Right lobe of liver (tissue), 6 donors: ENCODE measurements around the gene TNIK. TPM values are rescaled to one million over a fixed set of nuclear protein-coding genes. Genes with fewer than 3 reads are reported as not detected.

Experiments used
- ATAC-seq, 4 donors: fragments of 200-7000 bp; cut with Tn5 transposase; one replicate each; pipeline ENCODE4 v1.9.1; 2020; ENCODE audit warnings: mild to moderate bottlenecking in 4 of 4, moderate library complexity in 4 of 4
- DNase-seq, 3 donors: peaks; one replicate each; pipeline ENCODE4 v3.0.0-alpha.2; 2020
- H3K27ac ChIP-seq, 3 donors: fragments of 200-600 bp; one replicate each; pipeline ENCODE4 v1.8.0; 2022
- H3K27me3 ChIP-seq, 2 donors: fragments of 200-600 bp; one replicate each; pipeline ENCODE4 v1.8.0; 2022
- H3K36me3 ChIP-seq, 4 donors: fragments of 200-600 bp; sonication (generic) in 1 of 4; one replicate each; pipeline versions ENCODE4 v1.5.1 to v1.8.0; 2017 to 2022; ENCODE audit warnings: control low read depth in 1 of 4
- H3K4me1 ChIP-seq, 4 donors: fragments of 200-600 bp; sonication (generic) in 1 of 4; one replicate each; pipeline versions ENCODE4 v1.5.1 to v1.8.0; 2017 to 2022; ENCODE audit warnings: control low read depth in 1 of 4
- H3K4me3 ChIP-seq, 3 donors: fragments of 200-600 bp; one replicate each; pipeline ENCODE4 v1.8.0; 2022
- H3K9me3 ChIP-seq, 4 donors: fragments of 200-600 bp; sonication (generic) in 1 of 4; one replicate each; pipeline versions ENCODE4 v1.5.1 to v1.8.0; 2017 to 2022; ENCODE audit warnings: control low read depth in 1 of 4
- CTCF ChIP-seq, 4 donors: fragments of 200-600 bp in 3 of 4; fragments of 450-650 bp in 1 of 4; IDR thresholded peaks; one replicate each; pipeline versions ENCODE4 v1.5.1 to v1.8.0; 2016 to 2022; ENCODE audit warnings: antibody characterized with exemption in 4 of 4, mild to moderate bottlenecking in 2 of 4
- POLR2A ChIP-seq: fragments of 450-650 bp; IDR thresholded peaks from one replicate; pipeline ENCODE4 v1.6.1; 2017; ENCODE audit warnings: antibody characterized with exemption, mild to moderate bottlenecking
- WGBS: methylation state at CpG from one replicate; pipeline ENCODE4 v1.1.6; 2018; ENCODE audit warnings: low coverage, low lambda C conversion rate; ENCODE audit not compliant: insufficient coverage; ENCODE audit errors: missing lambda C conversion rate; 5-methylcytosine and 5-hydroxymethylcytosine counted together
- intact Hi-C, 2 donors: fragments of 100-400 bp; cut with DNase I; formaldehyde crosslinking; loops; one replicate each; pipeline versions ENCODE4 v1.11.2 to v1.14.1; 2022
- total RNA-seq, 6 experiments: library from RNA; depleted of rRNA in 2 of 6; stranded (reverse); fragments of >200 nt in 2 of 6; fragmentation: NEBNext Ultra II Directional in 3 of 6; extraction: Animal tissue kit (Norgen Biotek cat#: 25700) in 3 of 6; gene quantifications; one replicate each; pipeline versions ENCODE4 v1.1.0 to v1.2.4, GENCODE V29; 2016 to 2023
- donor health status: DM: no; HTN: yes; CAD: no.
- donor health status: DM: no; HTN: no; CAD: no.
- donor health status: DM: no; HTN: no; CAD: no.
- donor health status: DM: no; HTN: yes; CAD: no.
- donor health status: DM: no; HTN: yes; CAD: no.

Gene TNIK
- total RNA-seq, 6 experiments from 2014 or later, result 5.2 to 8.0 (median 6.8) TPM

- H3K27me3 ChIP-seq, result no peaks in the 10 kb centered on the region
- intact Hi-C loops, result no loop called here
- peaks cover 0 to 33% (median under 1%) of the 10 kb centered on the region in 4 donors for H3K4me1 ChIP-seq
- no peak for DNase-seq
- no peak for TF ChIP-seq POLR2A
- no peak for TF ChIP-seq CTCF (IDR thresholded peaks at IDR 0.05)
- peak overlapping the region; percentile 34 to 72 (median 68) for H3K27ac ChIP-seq
- peaks cover 0 to 2% (median 0%) of the 10 kb centered on the region in 4 donors for H3K36me3 ChIP-seq
- ATAC-seq, result no peak
- H3K9me3 ChIP-seq, result no peaks in the 10 kb centered on the region
- peak overlapping the region; percentile 30 to 67 (median 55) for H3K4me3 ChIP-seq
Measured at GRCh38 chr3:171023566-171023965, 436.6 kb downstream of the TNIK start.

GRCh38 chr3:171021377-171021776, 438.8 kb downstream of the TNIK start:
- WGBS, result 52% methylated on average over 4 of the region's 4 CpGs

GRCh38 chr3:171018156-171018935, 441.9 kb downstream of the TNIK start:
- no peak overlapping the region for H3K4me3 ChIP-seq
- 16% methylated on average over 6 of the region's 6 CpGs for WGBS
- TF ChIP-seq POLR2A (no peak), CTCF (IDR thresholded peaks at IDR 0.05) (peak in 3 of 4 donors; percentile 5 to 15 (median 14))
- intact Hi-C loops, result no loop called here
- peak in 3 of 4 donors; percentile 6 to 49 (median 29) for ATAC-seq
- no peaks in the 10 kb centered on the region for H3K27me3 ChIP-seq
- no peaks in the 10 kb centered on the region for H3K9me3 ChIP-seq
- peak in 1 of 3 donors; percentile 20 for DNase-seq
- H3K36me3 ChIP-seq, result peaks cover 0 to 27% (median 7%) of the 10 kb centered on the region in 4 donors
- peaks cover 0 to 76% (median 19%) of the 10 kb centered on the region in 4 donors for H3K4me1 ChIP-seq
- peak overlapping the region in 2 of 3 donors; percentile 20 to 21 for H3K27ac ChIP-seq

More at GRCh38 chr3:171021377-171021776, 438.8 kb downstream of the TNIK start:
- no peaks in the 10 kb centered on the region for H3K9me3 ChIP-seq
- DNase-seq, result no peak
- H3K36me3 ChIP-seq, result peaks cover 0 to 14% (median 5%) of the 10 kb centered on the region in 4 donors
- H3K27ac ChIP-seq, result no peak overlapping the region
- peak overlapping the region in 2 of 3 donors; percentile 15 to 55 for H3K4me3 ChIP-seq
- no peaks in the 10 kb centered on the region for H3K27me3 ChIP-seq
- TF ChIP-seq POLR2A, result no peak
- no peak for TF ChIP-seq CTCF (IDR thresholded peaks at IDR 0.05)
- peaks cover 0 to 47% (median 10%) of the 10 kb centered on the region in 4 donors for H3K4me1 ChIP-seq
- no peak for ATAC-seq
- intact Hi-C loops, result no loop called here

GRCh38 chr3:171013822-171014748, 446.1 kb downstream of the TNIK start:
- peak overlapping the region in 2 of 3 donors; percentile 64 to 75 for H3K27ac ChIP-seq
- 23% methylated on average over 5 of the region's 5 CpGs for WGBS
- intact Hi-C loops, result no loop called here
- no peaks in the 10 kb centered on the region for H3K9me3 ChIP-seq
- H3K27me3 ChIP-seq, result no peaks in the 10 kb centered on the region
- DNase-seq (peak in 1 of 3 donors; percentile 73), ATAC-seq (peak; percentile 67 to 85 (median 72))
- TF ChIP-seq POLR2A, result no peak
- no peak for TF ChIP-seq CTCF (IDR thresholded peaks at IDR 0.05)
- peak overlapping the region in 1 of 3 donors; percentile 13 for H3K4me3 ChIP-seq
- peaks cover 0 to 91% (median 34%) of the 10 kb centered on the region in 4 donors for H3K4me1 ChIP-seq
- H3K36me3 ChIP-seq, result peaks cover 0 to 65% (median 16%) of the 10 kb centered on the region in 4 donors
